Panc1 (cell line): ENCODE data around the gene PKD1L1. TPM values are rescaled to one million over a fixed set of nuclear protein-coding genes. Genes with fewer than 3 reads are reported as not detected.

Experiments used
- ATAC-seq: fragments of 200-7000 bp; cut with Tn5 transposase; 2 replicates; pipeline ENCODE4 v1.9.1; 2020; ENCODE audit warnings: mild to moderate bottlenecking, moderate library complexity
- BruUV-seq: library from RNA; stranded (reverse); fragments of 400-500 nt; replicated peaks from 2 replicates; lab custom pipeline; 2021; lab: Mats Ljungman, UMichigan
- CTCF ChIA-PET: fragments of 300-600 bp; sonication (Branson Sonifier 250); formaldehyde crosslinking; loops from one replicate; lab custom pipeline; 2022; ENCODE audit warnings: antibody characterized with exemption; lab: Charles Lee
- POLR2A ChIA-PET: fragments of 300-600 bp; sonication (Branson Sonifier 250); formaldehyde crosslinking; loops from one replicate; lab custom pipeline; 2022; ENCODE audit warnings: antibody characterized with exemption; lab: Charles Lee
- DNase-seq: peaks from one replicate; pipeline ENCODE4 v3.0.0-alpha.2; 2010; ENCODE audit warnings: low read depth, low spot score
- H3K27ac ChIP-seq: 2 replicates; pipeline ENCODE4 v1.5.1; 2011; ENCODE audit warnings: mild to moderate bottlenecking, low read length, inconsistent platforms
- H3K27me3 ChIP-seq: fragments of 200-500 bp; sonication (Bioruptor generic); 2 replicates; pipeline ENCODE4 v1.6.0; 2014; ENCODE audit warnings: low read length, inconsistent platforms; ENCODE audit not compliant: control insufficient read depth, insufficient read depth
- H3K36me3 ChIP-seq: fragments of 200-500 bp; sonication (Bioruptor generic); 2 replicates; pipeline ENCODE4 v1.5.1; 2014; ENCODE audit warnings: inconsistent platforms, mild to moderate bottlenecking, low read length, moderate library complexity; ENCODE audit not compliant: control insufficient read depth, insufficient read depth
- H3K4me1 ChIP-seq: 2 replicates; pipeline ENCODE4 v1.5.1; 2011; ENCODE audit warnings: inconsistent platforms, mild to moderate bottlenecking, low read length, moderate library complexity; ENCODE audit not compliant: control insufficient read depth, insufficient read depth
- H3K4me3 ChIP-seq, 2 experiments: 2 replicates each; pipeline ENCODE4 v1.5.1; 2011 to 2012; ENCODE audit warnings: low read depth in 2 of 2, low read length in 2 of 2, mild to moderate bottlenecking in 2 of 2, inconsistent platforms in 1 of 2, moderate library complexity in 1 of 2
- H3K9me3 ChIP-seq: fragments of 200-500 bp; sonication (Bioruptor generic); 2 replicates; pipeline ENCODE4 v1.5.1; 2014; ENCODE audit warnings: low read depth, mild to moderate bottlenecking, inconsistent platforms, low read length, moderate library complexity; ENCODE audit not compliant: control insufficient read depth, insufficient read depth
- POLR2AphosphoS5 ChIP-seq: IDR thresholded peaks from 2 replicates; pipeline ENCODE4 v1.6.1; 2012; ENCODE audit warnings: mild to moderate bottlenecking, low read depth, low read length, moderate library complexity
- REST ChIP-seq, 2 experiments: IDR thresholded peaks; 2 replicates each; pipeline ENCODE4 v1.6.1; 2011 to 2012; ENCODE audit warnings: low read depth in 2 of 2, control low read depth in 1 of 2, low read length in 1 of 2, mild to moderate bottlenecking in 1 of 2, moderate library complexity in 1 of 2; ENCODE audit not compliant: insufficient read depth in 1 of 2
- SIN3A ChIP-seq: IDR thresholded peaks from 2 replicates; pipeline ENCODE4 v1.6.1; 2012; ENCODE audit warnings: low read depth, mild to moderate bottlenecking, low read length, moderate library complexity, borderline replicate concordance; ENCODE audit not compliant: insufficient read depth
- TCF7L2 ChIP-seq: IDR thresholded peaks from 2 replicates; pipeline ENCODE4 v1.6.1; 2011; ENCODE audit warnings: mild to moderate bottlenecking, low read depth, low read length, inconsistent platforms
- in situ Hi-C: cut with HindIII; loops from 2 replicates; pipeline ENCODE4 v1.10.0; 2016; ENCODE audit warnings: low sequenced_read_pairs, low pct_unique_long_range_greater_than_20kb
- intact Hi-C: fragments of 100-400 bp; cut with micrococcal nuclease; formaldehyde crosslinking; loops from one replicate; pipeline ENCODE4 v1.10.0; 2022; ENCODE audit not compliant: unreplicated experiment
- total RNA-seq: library from RNA; stranded (reverse); gene quantifications from one replicate; pipeline ENCODE4 v1.2.1, GENCODE V29; 2021; ENCODE audit not compliant: unreplicated experiment
- TF ChIP-seq, protein P1 (sequence below): fragments of 450-650 bp; IDR thresholded peaks from 2 replicates; pipeline ENCODE4 v1.5.1; 2017; ENCODE audit warnings: mild to moderate bottlenecking

PKD1L1 gene
- total RNA-seq, 1 experiment from 2014 or later = 2.2 TPM

DNA sequence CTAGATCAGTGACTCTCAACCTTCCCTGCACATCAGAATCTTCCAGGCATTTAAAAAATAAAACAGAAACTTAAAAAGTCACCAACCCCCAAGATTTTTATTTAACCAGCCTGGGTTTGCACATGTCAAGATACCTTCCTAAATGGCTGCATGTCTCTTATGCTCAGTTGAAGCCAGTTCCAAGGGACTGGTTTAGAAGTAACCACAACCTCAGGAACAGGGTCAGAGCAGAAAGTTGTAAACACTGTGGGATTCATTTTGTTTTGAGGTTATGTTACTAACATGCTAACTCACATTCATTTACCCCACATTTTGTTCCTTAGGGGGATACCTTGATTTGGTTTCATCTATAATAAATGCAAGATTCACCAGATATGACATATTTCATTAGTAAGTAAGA, 72.9 kb downstream of the PKD1L1 start:
- no TSS peak for BruUV-seq

GRCh38 chr7:47873762-47874161, 74.5 kb downstream of the PKD1L1 start:
- H3K27me3 ChIP-seq = no peaks in the 10 kb centered on the region; the same call in 1 of the 2 replicates
- H3K9me3 ChIP-seq = no peaks in the 10 kb centered on the region
- ATAC-seq (no peak), DNase-seq (peak; percentile 5)
- TF ChIP-seq SIN3A = no peak
- no peak for TF ChIP-seq REST (IDR thresholded peaks at IDR 0.05; ENCODE audit: insufficient read depth in 1 of 2, low read depth in 2 of 2, low read length in 1 of 2)
- TF ChIP-seq TCF7L2 = no peak
- TF ChIP-seq POLR2AphosphoS5 = no peak
- TF ChIP-seq, protein P1, sequence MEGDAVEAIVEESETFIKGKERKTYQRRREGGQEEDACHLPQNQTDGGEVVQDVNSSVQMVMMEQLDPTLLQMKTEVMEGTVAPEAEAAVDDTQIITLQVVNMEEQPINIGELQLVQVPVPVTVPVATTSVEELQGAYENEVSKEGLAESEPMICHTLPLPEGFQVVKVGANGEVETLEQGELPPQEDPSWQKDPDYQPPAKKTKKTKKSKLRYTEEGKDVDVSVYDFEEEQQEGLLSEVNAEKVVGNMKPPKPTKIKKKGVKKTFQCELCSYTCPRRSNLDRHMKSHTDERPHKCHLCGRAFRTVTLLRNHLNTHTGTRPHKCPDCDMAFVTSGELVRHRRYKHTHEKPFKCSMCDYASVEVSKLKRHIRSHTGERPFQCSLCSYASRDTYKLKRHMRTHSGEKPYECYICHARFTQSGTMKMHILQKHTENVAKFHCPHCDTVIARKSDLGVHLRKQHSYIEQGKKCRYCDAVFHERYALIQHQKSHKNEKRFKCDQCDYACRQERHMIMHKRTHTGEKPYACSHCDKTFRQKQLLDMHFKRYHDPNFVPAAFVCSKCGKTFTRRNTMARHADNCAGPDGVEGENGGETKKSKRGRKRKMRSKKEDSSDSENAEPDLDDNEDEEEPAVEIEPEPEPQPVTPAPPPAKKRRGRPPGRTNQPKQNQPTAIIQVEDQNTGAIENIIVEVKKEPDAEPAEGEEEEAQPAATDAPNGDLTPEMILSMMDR = no peak
- no peak overlapping the region for H3K27ac ChIP-seq
- POLR2A ChIA-PET = no interaction called here
- no peaks in the 10 kb centered on the region for H3K36me3 ChIP-seq
- H3K4me3 ChIP-seq = no peak overlapping the region
- BruUV-seq = no TSS peak
- H3K4me1 ChIP-seq = 0 out of 2 replicates have a peak, but pooled peaks cover 3% of the 10 kb centered on the region
- intact Hi-C loops (no loop called here), in situ Hi-C loops (no loop called here)
- CTCF ChIA-PET = interaction anchor here (0.6 kb wide), 1 partner anchor 431 kb away, joined by 3 read pairs; no protein-coding TSS in a partner anchor

More for the DNA sequence above, 72.9 kb downstream of the PKD1L1 start:
- TF ChIP-seq, protein P1 = no peak
- TF ChIP-seq SIN3A (no peak), TCF7L2 (no peak), REST (IDR thresholded peaks at IDR 0.05; ENCODE audit: insufficient read depth in 1 of 2, low read depth in 2 of 2, low read length in 1 of 2) (no peak)
- POLR2A ChIA-PET = no interaction called here
- CTCF ChIA-PET = no interaction called here
- ATAC-seq (no peak), DNase-seq (no peak)
- H3K9me3 ChIP-seq = no peaks in the 10 kb centered on the region
- H3K27me3 ChIP-seq = no peaks in the 10 kb centered on the region; the same call in 1 of the 2 replicates
- H3K4me3 ChIP-seq = no peak overlapping the region
- in situ Hi-C loops = no loop called here
- no peaks in the 10 kb centered on the region for H3K36me3 ChIP-seq
- H3K4me1 ChIP-seq = 0 out of 2 replicates have a peak, but pooled peaks cover 3% of the 10 kb centered on the region
- peak overlapping the region; percentile 7; the same call in 1 of the 2 replicates for H3K27ac ChIP-seq
- intact Hi-C loops = no loop called here
